LNCAP (cell line): ENCODE results near the gene IRAK2.

Experiments
- CTCF ChIP-seq: fragments of 450-650 bp; IDR thresholded peaks from 2 replicates; pipeline ENCODE4 v1.5.1; 2017; ENCODE audit warnings: mild to moderate bottlenecking

IRAK2 gene

GRCh38 chr3:10232137-10232536, 67.4 kb downstream of the IRAK2 start:
- no peak for TF ChIP-seq CTCF

GRCh38 chr3:10233988-10234387, 69.3 kb downstream of the IRAK2 start:
- no peak for TF ChIP-seq CTCF

GRCh38 chr3:10234526-10235230, 70.0 kb downstream of the IRAK2 start:
- no peak for TF ChIP-seq CTCF

- no peak for TF ChIP-seq CTCF
These were observed 70.8 kb downstream of the IRAK2 start for GRCh38 chr3:10235551-10235950.

GRCh38 chr3:10238345-10239183, 73.8 kb downstream of the IRAK2 start:
- no peak for TF ChIP-seq CTCF

GRCh38 chr3:10240799-10241198, 76.1 kb downstream of the IRAK2 start:
- TF ChIP-seq CTCF: no peak

GRCh38 chr3:10242182-10243065, 77.7 kb downstream of the IRAK2 start:
- no peak for TF ChIP-seq CTCF
